Germinal center (tissue), 1 donor: ENCODE measurements around the gene DYRK3.
"Not testable (repeated sequence)": the region's sequence is repeated elsewhere in the genome, so short reads cannot be mapped to it uniquely, and the experiment has no call there.

Experiments
- DNase-seq: peaks from one replicate; pipeline ENCODE4 v3.0.0; 2012; ENCODE audit warnings: mixed read lengths, low spot score

Gene DYRK3

DNA sequence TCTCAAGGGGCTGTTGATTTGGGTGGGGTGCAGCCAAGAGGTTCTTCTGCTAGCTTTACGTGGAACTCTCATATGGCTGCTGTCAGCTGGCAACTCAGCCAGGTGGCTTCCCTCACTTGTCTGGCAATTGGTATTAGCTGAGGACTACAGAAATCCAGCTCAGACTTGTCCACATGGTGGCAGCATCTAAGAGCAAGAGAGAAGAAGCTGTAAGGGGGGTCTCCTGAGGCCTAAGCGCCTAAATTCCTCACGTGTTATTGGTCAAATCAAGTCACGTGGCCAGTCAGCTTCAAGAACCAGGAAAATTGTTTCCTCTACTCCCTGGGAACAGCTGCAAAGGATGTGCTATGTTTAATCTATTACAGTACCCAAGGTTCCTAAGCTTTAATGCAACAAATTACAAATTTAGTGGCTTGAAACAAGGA is 4.2 kb upstream of the DYRK3 start:
- DNase-seq: peak; percentile 85

GRCh38 chr1:206633708-206634121 is 1.6 kb upstream of the DYRK3 start:
- no peak for DNase-seq

DNA sequence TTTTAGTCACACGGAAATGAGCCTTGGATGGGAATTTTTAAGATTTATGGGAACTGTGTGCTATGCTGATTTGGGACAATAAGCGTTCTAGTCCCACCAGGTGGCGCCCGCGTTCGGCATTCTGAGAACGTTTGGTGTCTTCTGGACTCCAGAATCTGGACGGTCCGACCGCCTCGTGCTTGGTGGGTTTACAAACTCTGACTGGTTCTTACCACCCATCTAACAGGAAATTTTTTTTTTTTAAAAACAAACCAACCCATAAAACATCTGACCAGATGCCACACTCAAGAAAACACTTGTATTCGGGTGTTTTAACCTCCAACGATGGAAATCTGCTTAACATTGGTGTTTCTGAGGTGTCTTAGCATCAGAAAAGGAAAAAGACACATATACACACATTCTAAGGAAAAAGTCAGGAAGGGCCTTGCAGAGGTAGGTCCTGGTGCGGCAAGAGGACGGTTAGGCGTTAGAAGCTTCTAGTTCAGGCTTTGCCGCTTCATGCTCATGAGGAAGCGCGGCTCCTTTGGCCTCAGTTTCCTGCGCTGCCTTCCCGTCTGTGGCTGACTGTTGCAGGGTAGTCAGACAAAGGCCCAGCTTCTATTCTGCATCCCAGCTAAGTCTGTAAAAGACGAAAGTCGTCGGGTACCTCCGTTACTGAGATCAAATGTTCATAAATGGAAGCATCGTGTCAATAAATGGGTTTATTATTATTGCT is 814 bp upstream of the DYRK3 start:
- DNase-seq: peak; percentile 55

GRCh38 chr1:206635978-206636345 is 626 bp downstream of the DYRK3 start:
- DNase-seq: peak; percentile 20

- no peak for DNase-seq
These were observed 1.3 kb downstream of the DYRK3 start for GRCh38 chr1:206636671-206637070.

DNA sequence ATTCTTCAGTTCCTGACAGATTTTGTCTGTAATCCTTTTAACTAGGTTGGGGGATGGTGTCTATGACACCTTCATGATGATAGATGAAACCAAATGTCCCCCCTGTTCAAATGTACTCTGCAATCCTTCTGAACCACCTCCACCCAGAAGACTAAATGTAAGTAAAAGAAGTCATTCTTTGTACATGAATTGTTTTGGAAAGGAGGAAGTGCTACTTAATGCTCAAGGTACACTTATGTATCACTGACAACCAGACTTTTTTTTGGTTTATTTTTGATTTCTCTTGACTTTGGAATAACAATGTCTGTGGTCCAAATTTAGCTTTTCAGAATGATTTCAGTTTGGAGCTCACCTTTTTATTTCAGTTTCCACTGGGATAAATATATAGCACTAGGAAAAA is 2.3 kb downstream of the DYRK3 start:
- DNase-seq: no peak

DNA sequence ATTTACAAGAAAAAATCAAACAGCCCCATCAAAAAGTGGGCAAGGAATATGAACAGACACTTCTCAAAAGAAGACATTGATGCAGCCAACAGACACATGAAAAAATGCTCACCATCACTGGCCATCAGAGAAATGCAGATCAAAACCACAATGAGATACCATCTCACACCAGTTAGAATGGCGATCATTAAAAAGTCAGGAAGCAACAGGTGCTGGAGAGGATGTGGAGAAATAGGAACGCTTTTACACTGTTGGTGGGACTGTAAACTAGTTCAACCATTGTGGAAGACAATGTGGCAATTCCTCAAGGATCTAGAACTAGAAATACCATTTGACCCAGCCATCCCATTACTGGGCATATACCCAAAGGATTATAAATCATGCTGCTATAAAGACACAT is 6.7 kb downstream of the DYRK3 start:
- DNase-seq: not testable (repeated sequence)

DNA sequence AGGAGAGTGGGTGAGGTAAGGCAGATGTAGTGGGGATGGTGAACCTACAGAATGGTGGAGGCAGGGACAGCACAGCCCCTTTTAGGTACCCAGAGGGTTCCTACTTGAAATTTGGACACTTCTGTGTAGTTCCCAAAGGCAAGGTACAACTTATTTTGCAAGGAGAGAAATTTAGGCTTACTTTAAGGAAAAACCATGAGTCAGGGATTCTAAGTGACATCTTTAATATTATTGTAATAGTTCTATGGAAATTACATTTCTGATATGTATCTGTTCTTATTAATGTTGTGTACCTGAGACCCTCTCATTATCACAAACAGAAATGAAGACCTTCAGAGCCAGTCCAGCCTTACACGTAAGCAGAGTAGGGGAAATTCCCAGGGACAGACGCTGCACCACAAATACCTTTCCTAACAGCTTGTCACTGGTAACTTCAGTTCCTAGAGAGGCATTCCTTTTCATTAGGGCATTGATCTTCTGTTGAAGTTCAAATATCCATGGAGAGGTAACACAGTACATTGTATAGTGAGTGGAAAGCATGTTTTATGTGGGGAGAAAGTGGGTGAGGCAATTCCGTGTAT is 7.9 kb downstream of the DYRK3 start:
- DNase-seq: no peak

DNA sequence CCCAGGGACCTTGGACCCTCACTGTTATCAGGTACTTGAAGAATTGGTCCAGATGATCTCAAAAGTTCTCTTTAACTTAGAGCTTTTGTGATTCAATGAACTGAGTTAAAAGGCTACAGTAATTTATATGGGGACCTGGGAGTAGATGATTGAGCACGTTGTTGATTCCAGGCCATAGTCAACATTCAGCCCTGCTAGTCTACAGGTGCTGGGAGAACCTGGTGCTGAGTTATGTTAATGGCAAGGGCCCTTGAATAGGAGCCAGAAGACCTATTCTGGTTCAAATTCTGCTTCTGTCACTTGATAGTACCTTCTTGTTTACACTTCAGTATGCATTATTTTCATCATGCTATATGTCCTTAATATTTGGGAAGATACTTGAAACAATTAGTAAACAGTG is 11.2 kb downstream of the DYRK3 start:
- DNase-seq: no peak

DNA sequence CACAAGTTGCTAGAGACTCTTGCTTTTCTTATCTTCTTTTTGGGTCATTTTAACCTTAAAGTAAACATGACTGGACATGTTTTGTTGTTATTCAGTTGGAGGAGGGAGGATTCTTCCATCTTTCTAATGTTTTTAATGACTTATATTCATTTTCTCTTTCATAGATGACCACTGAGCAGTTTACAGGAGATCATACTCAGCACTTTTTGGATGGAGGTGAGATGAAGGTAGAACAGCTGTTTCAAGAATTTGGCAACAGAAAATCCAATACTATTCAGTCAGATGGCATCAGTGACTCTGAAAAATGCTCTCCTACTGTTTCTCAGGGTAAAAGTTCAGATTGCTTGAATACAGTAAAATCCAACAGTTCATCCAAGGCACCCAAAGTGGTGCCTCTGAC is 11.9 kb downstream of the DYRK3 start:
- DNase-seq: no peak

GRCh38 chr1:206649261-206649921 is 14.1 kb downstream of the DYRK3 start:
- DNase-seq: no peak

DNA sequence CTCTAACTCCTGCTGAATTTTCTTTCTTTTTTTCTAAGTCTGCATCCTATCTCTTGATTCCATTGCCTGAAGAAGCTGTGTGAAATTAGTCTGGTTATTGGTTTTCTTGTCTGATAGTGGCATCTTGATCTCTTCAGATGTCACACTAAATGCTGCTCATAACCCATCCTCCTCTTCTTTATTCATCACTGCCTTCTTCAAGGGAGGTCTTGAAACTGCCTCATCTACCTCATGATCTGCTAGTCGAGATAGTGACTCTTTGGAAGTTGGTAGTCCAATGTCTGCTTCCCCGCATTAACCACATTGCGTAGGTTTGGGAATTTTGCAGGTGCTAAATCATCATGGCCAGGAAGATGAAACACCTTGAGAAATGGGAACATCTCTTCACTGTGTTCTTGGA is 15.7 kb downstream of the DYRK3 start:
- no peak for DNase-seq

- no peak for DNase-seq
These were observed 16.9 kb downstream of the DYRK3 start for GRCh38 chr1:206651958-206652890.

GRCh38 chr1:206653715-206654459 is 18.6 kb downstream of the DYRK3 start:
- no peak for DNase-seq

DNA sequence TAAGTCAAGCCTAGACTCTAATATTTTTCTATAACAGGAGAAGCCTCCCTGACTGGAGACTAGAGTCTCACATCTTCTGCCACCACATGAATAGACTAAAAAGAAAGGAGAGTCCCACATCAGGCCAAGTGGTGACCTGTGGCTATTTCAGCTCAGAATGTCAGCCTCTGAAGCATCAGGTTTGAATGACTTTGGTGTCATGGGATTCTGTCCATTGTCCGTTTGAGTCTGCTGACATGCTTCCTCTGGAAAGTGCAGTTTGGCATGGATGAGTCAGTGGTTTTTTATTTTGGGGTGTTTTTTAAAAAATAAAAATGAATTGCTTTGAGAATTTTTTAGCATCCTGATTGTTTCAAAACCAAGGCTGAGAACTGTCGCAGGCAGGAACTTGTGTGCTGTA is 19.5 kb downstream of the DYRK3 start:
- no peak for DNase-seq

DNA sequence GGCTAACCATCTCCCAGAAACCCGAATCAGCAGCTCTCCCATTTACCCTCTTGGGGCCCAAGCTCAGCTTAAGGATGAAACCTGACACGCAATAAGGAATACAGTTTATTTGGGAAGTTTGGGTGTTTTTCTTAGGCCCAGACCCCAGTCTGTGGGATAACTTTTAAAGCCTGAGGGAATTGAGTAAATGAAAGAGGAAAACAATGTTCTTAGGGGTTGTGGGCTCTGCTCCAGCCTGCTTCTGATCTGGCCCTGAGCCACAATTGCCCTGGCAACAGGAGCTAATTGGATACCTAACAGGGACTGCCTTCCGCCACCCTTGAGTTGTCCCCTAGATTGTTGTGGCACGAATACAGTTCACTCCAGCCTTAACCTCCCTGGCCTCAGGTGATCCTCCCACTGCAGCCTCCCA is 20.1 kb downstream of the DYRK3 start:
- DNase-seq: no peak

- DNase-seq: no peak
These were observed 21.6 kb downstream of the DYRK3 start for GRCh38 chr1:206656936-206657335.

GRCh38 chr1:206657751-206658150 is 22.4 kb downstream of the DYRK3 start:
- no peak for DNase-seq

GRCh38 chr1:206658264-206658980 is 23.1 kb downstream of the DYRK3 start:
- DNase-seq: peak; percentile 88

GRCh38 chr1:206658981-206659273 is 23.6 kb downstream of the DYRK3 start:
- no peak for DNase-seq

- no peak for DNase-seq
These were observed 24.8 kb downstream of the DYRK3 start for GRCh38 chr1:206660136-206660535.
